Vagina (tissue), 2 donors: Measurements from ENCODE around the gene TIGD3. TPM values are rescaled to one million over a fixed set of nuclear protein-coding genes. Genes with fewer than 3 reads are reported as not detected.

Experiments
- DNase-seq, 2 donors: peaks; one replicate each; pipeline ENCODE4 v3.0.0-alpha.2; 2017; ENCODE audit errors: extremely low spot score in 2 of 2
- H3K27ac ChIP-seq: fragments of 200-600 bp; sonication (generic); one replicate; pipeline ENCODE4 v1.5.1; 2019
- H3K27me3 ChIP-seq: fragments of 200-600 bp; sonication (generic); one replicate; pipeline ENCODE4 v1.5.1; 2019
- H3K36me3 ChIP-seq, 2 donors: fragments of 200-600 bp; sonication (generic); one replicate each; pipeline ENCODE4 v1.5.1; 2017 to 2019
- H3K4me1 ChIP-seq: fragments of 200-600 bp; sonication (generic); one replicate; pipeline ENCODE4 v1.5.1; 2019
- H3K4me3 ChIP-seq, 2 donors: fragments of 200-600 bp; sonication (generic); 1 replicate in 1 of 2; 2 replicates in 1 of 2; pipeline ENCODE4 v1.5.1; 2016 to 2019
- H3K9me3 ChIP-seq: fragments of 200-600 bp; sonication (generic); one replicate; pipeline ENCODE4 v1.5.1; 2019
- POLR2A ChIP-seq, 2 donors: fragments of 450-650 bp; IDR thresholded peaks; one replicate each; pipeline ENCODE4 v1.6.1; 2017; ENCODE audit warnings: antibody characterized with exemption in 2 of 2, mild to moderate bottlenecking in 2 of 2, moderate library complexity in 2 of 2
- POLR2AphosphoS5 ChIP-seq, 2 donors: sonication (generic); formaldehyde crosslinking; IDR thresholded peaks; one replicate each; pipeline ENCODE4 v1.9.0; 2017; ENCODE audit warnings: antibody characterized with exemption in 2 of 2, mild to moderate bottlenecking in 2 of 2, low read depth in 1 of 2; ENCODE audit not compliant: insufficient read depth in 1 of 2
- intact Hi-C: fragments of 100-400 bp; cut with DNase I; formaldehyde crosslinking; loops from one replicate; pipeline ENCODE4 v1.15.1; 2023
- total RNA-seq: library from RNA; depleted of rRNA; stranded (reverse); fragments of >200 nt; gene quantifications from one replicate; pipeline ENCODE4 v1.2.3, GENCODE V29; 2016
- TF ChIP-seq, protein P1 (sequence below), 3 experiments: fragments of 450-650 bp in 2 of 3; fragments of 200-600 bp in 1 of 3; sonication (generic) in 1 of 3; IDR thresholded peaks; one replicate each; pipeline ENCODE4 v1.5.1; 2017 to 2019; ENCODE audit warnings: antibody characterized with exemption in 3 of 3, mild to moderate bottlenecking in 2 of 3, moderate library complexity in 2 of 3

Gene TIGD3
- total RNA-seq, 1 donor from 2014 or later = not detected

DNA sequence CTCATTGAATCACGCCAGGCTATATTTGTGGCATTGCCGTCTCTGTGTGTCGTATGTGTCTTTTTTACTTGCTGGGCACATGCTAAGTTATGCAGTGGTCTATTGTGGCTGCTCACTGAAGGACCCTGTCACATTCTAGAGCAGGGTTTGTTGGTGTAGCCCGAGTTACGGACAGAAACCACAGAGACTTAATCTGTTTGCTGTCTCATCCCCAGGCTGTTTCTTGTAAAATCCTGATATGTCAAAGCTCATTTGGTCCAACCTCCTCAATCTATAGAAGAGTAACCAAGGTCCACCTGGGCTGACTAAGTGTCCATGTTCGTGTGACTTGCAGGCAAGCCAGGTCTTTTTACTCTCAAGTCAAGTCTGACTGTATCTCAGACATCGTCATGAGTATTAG is 15.9 kb upstream of the TIGD3 start:
- peaks cover 7 to 41% of the 10 kb centered on the region in 2 donors for H3K36me3 ChIP-seq
- no peak overlapping the region for H3K4me3 ChIP-seq
- H3K27ac ChIP-seq = no peak overlapping the region
- no peak for DNase-seq
- intact Hi-C loops = no loop called here
- TF ChIP-seq, protein P1, sequence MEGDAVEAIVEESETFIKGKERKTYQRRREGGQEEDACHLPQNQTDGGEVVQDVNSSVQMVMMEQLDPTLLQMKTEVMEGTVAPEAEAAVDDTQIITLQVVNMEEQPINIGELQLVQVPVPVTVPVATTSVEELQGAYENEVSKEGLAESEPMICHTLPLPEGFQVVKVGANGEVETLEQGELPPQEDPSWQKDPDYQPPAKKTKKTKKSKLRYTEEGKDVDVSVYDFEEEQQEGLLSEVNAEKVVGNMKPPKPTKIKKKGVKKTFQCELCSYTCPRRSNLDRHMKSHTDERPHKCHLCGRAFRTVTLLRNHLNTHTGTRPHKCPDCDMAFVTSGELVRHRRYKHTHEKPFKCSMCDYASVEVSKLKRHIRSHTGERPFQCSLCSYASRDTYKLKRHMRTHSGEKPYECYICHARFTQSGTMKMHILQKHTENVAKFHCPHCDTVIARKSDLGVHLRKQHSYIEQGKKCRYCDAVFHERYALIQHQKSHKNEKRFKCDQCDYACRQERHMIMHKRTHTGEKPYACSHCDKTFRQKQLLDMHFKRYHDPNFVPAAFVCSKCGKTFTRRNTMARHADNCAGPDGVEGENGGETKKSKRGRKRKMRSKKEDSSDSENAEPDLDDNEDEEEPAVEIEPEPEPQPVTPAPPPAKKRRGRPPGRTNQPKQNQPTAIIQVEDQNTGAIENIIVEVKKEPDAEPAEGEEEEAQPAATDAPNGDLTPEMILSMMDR (IDR thresholded peaks at IDR 0.05) = no peak
- TF ChIP-seq POLR2AphosphoS5 (IDR thresholded peaks at IDR 0.05; ENCODE audit: insufficient read depth in 1 of 2, low read depth in 1 of 2) = no peak
- TF ChIP-seq POLR2A (IDR thresholded peaks at IDR 0.05) = no peak
- H3K27me3 ChIP-seq = no peaks in the 10 kb centered on the region
- peaks cover 30% of the 10 kb centered on the region for H3K4me1 ChIP-seq
- no peaks in the 10 kb centered on the region for H3K9me3 ChIP-seq

DNA sequence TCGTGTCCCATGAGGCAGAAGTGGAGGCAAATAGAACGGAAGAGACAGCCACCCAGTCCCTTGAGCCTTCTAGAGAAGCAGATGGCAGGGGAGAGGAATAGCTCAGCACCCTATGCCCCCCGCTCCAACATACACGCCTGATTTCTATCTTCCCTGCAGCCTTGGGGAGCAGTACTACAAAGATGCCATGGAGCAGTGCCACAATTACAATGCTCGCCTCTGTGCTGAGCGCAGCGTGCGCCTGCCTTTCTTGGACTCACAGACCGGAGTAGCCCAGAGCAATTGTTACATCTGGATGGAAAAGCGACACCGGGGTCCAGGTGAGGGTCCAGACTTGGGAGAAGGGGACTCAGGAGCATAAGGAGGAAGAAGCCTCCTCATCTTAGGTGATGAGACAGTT is 14.3 kb upstream of the TIGD3 start:
- no peak overlapping the region for H3K4me3 ChIP-seq
- no peak overlapping the region for H3K27ac ChIP-seq
- H3K36me3 ChIP-seq = peaks cover 7 to 57% of the 10 kb centered on the region in 2 donors
- DNase-seq = no peak
- no peaks in the 10 kb centered on the region for H3K27me3 ChIP-seq
- H3K4me1 ChIP-seq = peaks cover 20% of the 10 kb centered on the region
- intact Hi-C loops = no loop called here
- TF ChIP-seq POLR2A (IDR thresholded peaks at IDR 0.05) (no peak), POLR2AphosphoS5 (IDR thresholded peaks at IDR 0.05; ENCODE audit: insufficient read depth in 1 of 2, low read depth in 1 of 2) (no peak)
- TF ChIP-seq, protein P1 (IDR thresholded peaks at IDR 0.05) = no peak
- H3K9me3 ChIP-seq = no peaks in the 10 kb centered on the region

DNA sequence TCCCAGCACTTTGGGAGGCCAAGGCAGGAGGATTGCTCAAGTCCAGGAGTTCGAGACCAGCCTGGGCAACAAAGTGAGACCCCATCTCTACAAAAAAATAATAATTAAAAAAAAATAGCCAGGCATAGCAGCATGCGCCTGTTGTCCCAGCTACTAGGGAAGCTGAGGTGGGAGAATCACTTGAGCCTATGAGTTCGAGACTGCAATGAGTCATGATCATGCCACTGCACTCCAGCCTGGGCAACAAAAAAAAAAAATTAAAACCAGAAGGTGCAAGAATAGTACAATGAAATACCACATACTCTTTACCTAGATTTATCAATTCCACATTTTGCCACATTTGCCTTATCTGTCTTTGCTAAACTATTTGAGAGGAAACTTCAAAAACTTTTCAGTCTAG is 12.7 kb upstream of the TIGD3 start:
- TF ChIP-seq, protein P1 (IDR thresholded peaks at IDR 0.05) = no peak
- no peak for TF ChIP-seq POLR2A (IDR thresholded peaks at IDR 0.05)
- no peak for TF ChIP-seq POLR2AphosphoS5 (IDR thresholded peaks at IDR 0.05; ENCODE audit: insufficient read depth in 1 of 2, low read depth in 1 of 2)
- Histone ChIP-seq H3K9me3 (no peaks in the 10 kb centered on the region), H3K27me3 (no peaks in the 10 kb centered on the region), H3K27ac (no peak overlapping the region), H3K36me3 (peaks cover 7 to 73% of the 10 kb centered on the region in 2 donors), H3K4me3 (no peak overlapping the region), H3K4me1 (peaks cover 11% of the 10 kb centered on the region)
- no peak for DNase-seq
- intact Hi-C loops = no loop called here

DNA sequence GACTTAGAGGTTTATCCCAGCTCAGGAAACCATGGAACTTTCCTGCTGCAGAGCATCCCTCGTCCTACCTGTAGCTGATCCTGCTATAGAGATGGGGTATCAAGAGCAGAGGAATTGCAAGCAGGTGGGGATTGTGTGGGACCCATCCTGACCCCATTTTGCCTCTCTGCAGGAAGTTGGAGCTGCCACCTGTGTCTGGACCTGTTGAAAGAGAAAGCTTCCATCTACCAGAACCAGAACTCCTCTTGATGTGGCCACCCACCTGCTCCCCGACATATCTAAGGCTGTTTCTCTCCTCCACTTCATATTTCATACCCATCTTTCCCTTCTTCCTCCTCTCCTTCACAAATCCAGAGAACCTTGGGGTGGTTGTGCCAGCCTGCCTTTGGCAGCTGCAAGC is 3.0 kb upstream of the TIGD3 start:
- peaks cover 0 to 63% of the 10 kb centered on the region in 2 donors for H3K36me3 ChIP-seq
- no peak for DNase-seq

DNA sequence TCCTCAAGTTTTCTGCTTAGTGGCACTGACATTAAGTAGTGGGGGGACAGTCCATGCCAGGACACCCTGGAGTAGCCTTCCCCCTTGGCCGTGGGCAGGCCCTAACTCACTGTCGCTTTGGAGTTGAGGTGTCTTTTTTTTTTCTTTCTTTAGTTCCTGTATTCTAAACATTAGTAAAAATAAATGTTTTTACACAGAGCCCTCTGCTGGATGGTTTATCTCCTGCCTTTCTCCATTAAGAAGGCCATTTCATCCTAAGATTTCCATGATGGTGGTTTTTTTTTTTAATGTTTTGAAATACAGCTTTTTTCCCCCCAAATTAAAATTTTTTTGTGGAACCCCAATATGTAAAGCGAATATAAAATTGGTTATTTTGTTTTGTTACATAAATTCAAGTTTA is 1.8 kb upstream of the TIGD3 start:
- no peak overlapping the region for H3K4me3 ChIP-seq
- H3K27me3 ChIP-seq = no peaks in the 10 kb centered on the region
- H3K9me3 ChIP-seq = no peaks in the 10 kb centered on the region
- no peak for DNase-seq
- no peak for TF ChIP-seq POLR2A (IDR thresholded peaks at IDR 0.05)
- no peak for TF ChIP-seq POLR2AphosphoS5 (IDR thresholded peaks at IDR 0.05; ENCODE audit: insufficient read depth in 1 of 2, low read depth in 1 of 2)
- TF ChIP-seq, protein P1 (IDR thresholded peaks at IDR 0.05) = no peak
- H3K4me1 ChIP-seq = peaks cover 26% of the 10 kb centered on the region
- intact Hi-C loops = no loop called here
- no peak overlapping the region for H3K27ac ChIP-seq
- peaks cover 0 to 50% of the 10 kb centered on the region in 2 donors for H3K36me3 ChIP-seq

More for the DNA sequence above, 3.0 kb upstream of the TIGD3 start:
- Histone ChIP-seq H3K27me3 (no peaks in the 10 kb centered on the region), H3K27ac (no peak overlapping the region), H3K9me3 (no peaks in the 10 kb centered on the region), H3K4me3 (no peak overlapping the region), H3K4me1 (peaks cover 26% of the 10 kb centered on the region)
- TF ChIP-seq, protein P1 (IDR thresholded peaks at IDR 0.05) = no peak
- intact Hi-C loops = no loop called here
